Uterus (tissue), 2 donors: ENCODE measurements around the gene RNF17.

ENCODE experiments used
- CTCF ChIP-seq, 4 experiments: fragments of 200-600 bp in 2 of 4; fragments of 450-650 bp in 2 of 4; sonication (generic) in 2 of 4; IDR thresholded peaks; one replicate each; pipeline ENCODE4 v1.5.1; 2016 to 2019; ENCODE audit warnings: antibody characterized with exemption in 4 of 4, mild to moderate bottlenecking in 2 of 4, moderate library complexity in 1 of 4
- POLR2A ChIP-seq, 2 donors: fragments of 450-650 bp; IDR thresholded peaks; one replicate each; pipeline ENCODE4 v1.6.1; 2016; ENCODE audit warnings: antibody characterized with exemption in 2 of 2, mild to moderate bottlenecking in 1 of 2, moderate library complexity in 1 of 2

- TF ChIP-seq CTCF (IDR thresholded peaks at IDR 0.05) (no peak), POLR2A (IDR thresholded peaks at IDR 0.05) (no peak)
These were observed 152.5 kb downstream of the RNF17 start for GRCh38 chr13:24916464-24916863.
